Fibroblast of skin of left quadriceps (primary cell): ENCODE measurements around the gene FABP6.

Experiments
- DNase-seq, 2 experiments: peaks; one replicate each; pipeline ENCODE4 v3.0.0-alpha.2; 2013; ENCODE audit warnings: low read depth in 2 of 2

FABP6 gene

GRCh38 chr5:160262151-160263074 is 33.1 kb downstream of the FABP6 start:
- no peak for DNase-seq

GRCh38 chr5:160263326-160263855 is 34.1 kb downstream of the FABP6 start:
- DNase-seq: no peak

- DNase-seq: no peak
These were observed 36.7 kb downstream of the FABP6 start for GRCh38 chr5:160266044-160266443.

GRCh38 chr5:160266752-160267345 is 37.5 kb downstream of the FABP6 start:
- no peak for DNase-seq

- DNase-seq: no peak
These were observed 38.8 kb downstream of the FABP6 start for GRCh38 chr5:160268121-160268520.

- no peak for DNase-seq
These were observed 39.7 kb downstream of the FABP6 start for GRCh38 chr5:160269017-160269416.

GRCh38 chr5:160270704-160271103 is 41.4 kb downstream of the FABP6 start:
- DNase-seq: no peak

GRCh38 chr5:160271396-160271795 is 42.1 kb downstream of the FABP6 start:
- DNase-seq: no peak

- DNase-seq: no peak
These were observed 42.5 kb downstream of the FABP6 start for GRCh38 chr5:160271836-160272235.

GRCh38 chr5:160272264-160272663 is 43.0 kb downstream of the FABP6 start:
- no peak for DNase-seq

GRCh38 chr5:160272889-160273288 is 43.6 kb downstream of the FABP6 start:
- no peak for DNase-seq

- no peak for DNase-seq
These were observed 45.2 kb downstream of the FABP6 start for GRCh38 chr5:160274483-160274931.

- DNase-seq: no peak
These were observed 49.0 kb downstream of the FABP6 start for GRCh38 chr5:160278343-160278742.

- no peak for DNase-seq
These were observed 51.2 kb downstream of the FABP6 start for GRCh38 chr5:160280384-160281095.

GRCh38 chr5:160281275-160281674 is 52.0 kb downstream of the FABP6 start:
- DNase-seq: no peak

GRCh38 chr5:160284291-160284873 is 55.1 kb downstream of the FABP6 start:
- no peak for DNase-seq

- no peak for DNase-seq
These were observed 56.0 kb downstream of the FABP6 start for GRCh38 chr5:160285316-160285715.

- no peak for DNase-seq
These were observed 57.6 kb downstream of the FABP6 start for GRCh38 chr5:160286947-160287346.

- no peak for DNase-seq
These were observed 58.2 kb downstream of the FABP6 start for GRCh38 chr5:160287378-160288051.
